Activated CD8-positive, alpha-beta memory T cell treated with anti-CD3 and anti-CD28 coated beads for 1 hour (primary cell): ENCODE results near the gene SH3RF3.

ENCODE experiments used
- DNase-seq, 2 donors: peaks; one replicate each; pipeline ENCODE4 v3.0.0-alpha.2; 2020; ENCODE audit warnings: low read depth in 1 of 2; ENCODE audit errors: extremely low read depth in 1 of 2

The SH3RF3 gene

DNA sequence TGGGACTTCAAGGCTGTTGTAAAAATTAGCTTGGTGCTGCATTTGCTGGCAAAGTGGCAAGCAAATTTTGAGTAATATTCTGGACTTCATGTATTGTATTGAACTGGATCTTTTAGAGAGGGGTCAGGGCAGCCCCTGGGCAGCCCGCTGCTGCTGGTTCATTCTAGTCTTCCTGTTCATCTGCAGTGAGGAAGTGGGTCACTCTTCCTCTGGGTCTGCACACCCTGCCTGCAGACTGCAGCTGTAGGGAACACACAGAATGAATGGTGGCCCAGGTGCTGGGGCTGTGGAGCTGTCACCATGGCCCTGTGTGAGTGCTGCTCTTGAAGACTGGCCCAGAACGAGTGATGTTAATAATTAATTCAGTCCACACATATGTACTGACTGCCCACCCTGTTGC lies 9.4 kb downstream of the SH3RF3 start:
- no peak for DNase-seq

GRCh38 chr2:109139002-109139401 lies 10.0 kb downstream of the SH3RF3 start:
- DNase-seq: no peak

GRCh38 chr2:109139865-109140396 lies 10.9 kb downstream of the SH3RF3 start:
- DNase-seq: no peak

DNA sequence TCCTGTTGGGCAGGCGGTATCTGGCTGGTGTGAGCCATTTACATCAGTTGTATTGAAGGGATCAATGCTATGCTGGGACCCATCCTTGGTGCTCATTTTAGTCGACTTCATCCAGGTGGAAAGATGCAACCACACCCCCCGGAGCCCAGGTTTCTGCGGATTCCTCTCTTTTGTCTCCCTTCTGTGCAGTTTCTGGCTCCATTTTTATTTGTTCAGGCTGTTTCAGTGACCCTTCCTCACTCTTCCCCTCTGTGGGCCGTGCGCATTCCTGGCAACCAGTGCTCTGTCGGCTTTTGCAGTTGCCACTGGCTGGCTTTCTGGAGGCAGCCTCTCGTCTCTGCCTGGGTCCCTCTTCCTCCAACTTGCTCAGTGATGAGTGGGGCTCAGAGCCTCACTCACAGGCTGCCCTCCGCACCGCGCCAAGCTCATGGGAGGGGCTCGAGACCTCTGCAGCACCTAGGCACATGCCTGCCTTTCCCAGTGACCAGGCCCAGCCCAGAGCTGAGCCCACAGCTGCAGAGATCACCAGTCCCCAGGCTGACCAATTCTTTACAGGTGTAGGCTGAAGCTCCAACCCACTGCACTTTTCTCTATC lies 12.1 kb downstream of the SH3RF3 start:
- DNase-seq: no peak

GRCh38 chr2:109141727-109142283 lies 12.8 kb downstream of the SH3RF3 start:
- DNase-seq: no peak

GRCh38 chr2:109142416-109143210 lies 13.6 kb downstream of the SH3RF3 start:
- no peak for DNase-seq

- no peak for DNase-seq
Measured at GRCh38 chr2:109143214-109144187, 14.5 kb downstream of the SH3RF3 start.

DNA sequence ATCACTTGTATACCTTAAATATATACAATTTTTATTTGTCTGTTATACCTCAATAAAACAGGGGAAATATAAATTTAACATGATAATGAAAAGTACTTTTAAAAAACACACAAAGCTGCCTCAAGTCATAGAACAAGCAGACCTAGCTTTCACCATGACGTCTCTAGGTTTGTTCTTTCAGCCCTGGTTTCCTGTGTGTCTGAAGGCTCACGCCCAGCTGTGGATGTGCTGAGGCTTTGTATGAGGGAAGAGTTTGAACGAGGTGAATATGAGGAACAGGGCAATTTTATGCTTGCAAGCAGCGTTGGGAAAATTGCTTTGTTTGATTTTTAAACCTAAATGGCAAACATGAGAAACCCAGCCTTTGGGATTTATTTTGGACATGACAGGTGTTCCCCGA lies 15.3 kb downstream of the SH3RF3 start:
- no peak for DNase-seq

- DNase-seq: no peak
Measured at GRCh38 chr2:109144721-109145120, 15.7 kb downstream of the SH3RF3 start.

DNA sequence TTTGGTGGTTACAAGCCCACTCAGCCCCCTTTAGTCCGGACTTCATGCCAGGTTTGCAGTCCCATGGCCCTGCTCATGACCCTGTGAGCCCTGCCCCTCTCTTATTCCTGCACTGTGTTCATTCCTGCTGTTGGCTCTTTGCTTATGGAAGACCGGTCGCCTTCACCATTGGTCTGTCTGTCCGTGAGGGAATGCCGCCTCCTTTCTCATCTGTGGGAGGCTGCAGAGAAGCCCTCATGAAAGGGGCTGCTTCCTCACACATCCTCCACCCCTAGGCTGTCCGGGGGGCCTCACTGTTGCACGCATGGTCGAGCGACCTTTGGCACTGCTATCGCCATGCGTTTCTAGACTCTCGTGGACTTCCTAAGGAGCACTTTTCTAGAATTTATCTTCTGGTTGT lies 16.3 kb downstream of the SH3RF3 start:
- no peak for DNase-seq

DNA sequence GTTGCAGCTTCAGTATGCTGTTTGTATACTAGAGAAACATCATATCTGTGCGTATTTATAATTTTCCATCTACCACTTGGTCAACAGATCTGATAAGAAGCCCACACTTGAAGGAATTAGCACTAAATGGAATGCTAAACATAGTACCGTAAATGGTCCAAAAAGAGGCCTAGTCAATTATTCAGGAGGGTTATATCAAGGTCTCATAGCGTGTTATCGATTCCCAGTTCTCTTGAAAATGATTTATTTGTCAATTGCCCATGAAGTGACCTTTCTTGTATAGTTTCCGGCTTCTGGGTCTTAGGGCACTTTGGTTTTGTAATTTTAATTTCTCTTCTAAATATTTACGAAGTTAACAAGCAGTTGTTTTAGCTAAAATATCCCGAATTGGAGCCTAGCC lies 18.4 kb downstream of the SH3RF3 start:
- no peak for DNase-seq

DNA sequence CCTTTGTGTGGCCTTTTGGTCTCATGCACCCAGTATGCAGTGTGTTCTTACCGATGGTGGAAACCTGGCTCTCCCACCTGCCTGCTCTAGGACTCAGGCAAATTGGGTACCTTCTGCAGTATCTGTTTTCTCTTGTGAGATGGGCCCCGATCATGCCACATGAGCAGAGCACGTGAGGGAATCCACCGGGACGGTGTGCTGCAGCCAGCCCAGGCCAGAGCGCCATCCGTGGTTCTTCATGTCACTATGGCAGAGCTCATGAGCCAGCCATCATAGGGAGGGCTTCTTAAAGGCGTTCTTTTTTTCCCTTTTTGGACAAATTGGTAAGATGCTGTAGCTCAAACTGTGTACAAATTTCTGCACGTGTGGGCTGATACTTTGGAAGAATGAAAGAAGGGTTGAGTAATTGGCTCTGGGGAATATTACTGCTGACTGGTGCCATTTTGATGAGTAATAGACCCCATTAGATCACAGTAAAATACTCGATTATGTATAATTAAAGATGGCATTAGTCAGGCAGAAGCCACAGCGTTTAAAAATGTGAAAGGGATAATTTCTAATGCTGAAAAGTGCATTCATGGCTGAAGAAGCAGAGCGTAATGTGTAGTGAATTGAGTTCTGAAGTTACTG lies 19.2 kb downstream of the SH3RF3 start:
- no peak for DNase-seq

GRCh38 chr2:109148991-109149645 lies 20.1 kb downstream of the SH3RF3 start:
- DNase-seq: no peak

- DNase-seq: no peak
Measured at GRCh38 chr2:109150559-109150958, 21.6 kb downstream of the SH3RF3 start.

- no peak for DNase-seq
Measured at GRCh38 chr2:109151519-109151918, 22.5 kb downstream of the SH3RF3 start.

DNA sequence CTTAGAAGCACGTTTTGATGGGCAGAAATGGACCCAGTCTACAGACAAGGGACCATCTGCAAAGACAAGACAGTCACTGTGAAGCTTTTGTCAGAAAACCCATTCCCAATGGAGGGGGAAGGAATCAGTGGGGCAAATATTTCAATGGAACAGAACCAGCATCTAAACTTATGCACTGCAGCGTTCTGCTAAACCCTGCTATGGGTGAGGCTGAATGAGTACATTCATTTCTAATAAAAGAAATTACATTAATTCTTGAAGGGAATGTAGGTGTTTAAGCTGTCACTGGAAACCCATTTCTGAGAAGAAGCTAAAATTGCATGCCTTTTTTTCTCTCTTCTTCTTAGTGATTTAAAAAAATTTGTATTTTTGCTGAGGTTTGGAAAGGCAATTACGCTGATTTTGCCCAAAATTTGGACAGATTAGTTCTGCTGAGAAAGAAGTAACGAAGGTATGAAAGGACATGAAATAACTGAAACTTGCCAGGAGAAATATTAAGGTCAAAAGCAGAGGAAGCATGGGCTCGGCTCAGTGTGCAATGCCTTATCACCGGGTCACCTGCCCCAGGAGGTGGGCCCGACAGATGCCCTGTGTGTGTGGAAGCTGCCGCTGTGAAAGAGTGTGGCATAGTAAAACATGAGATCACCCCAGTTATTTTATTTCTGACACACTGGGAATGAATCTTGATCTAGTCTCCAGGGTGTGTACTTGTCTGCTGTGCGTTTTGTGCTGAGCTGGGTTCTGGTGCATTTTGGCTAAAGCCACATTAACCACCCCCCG lies 24.2 kb downstream of the SH3RF3 start:
- DNase-seq: no peak

DNA sequence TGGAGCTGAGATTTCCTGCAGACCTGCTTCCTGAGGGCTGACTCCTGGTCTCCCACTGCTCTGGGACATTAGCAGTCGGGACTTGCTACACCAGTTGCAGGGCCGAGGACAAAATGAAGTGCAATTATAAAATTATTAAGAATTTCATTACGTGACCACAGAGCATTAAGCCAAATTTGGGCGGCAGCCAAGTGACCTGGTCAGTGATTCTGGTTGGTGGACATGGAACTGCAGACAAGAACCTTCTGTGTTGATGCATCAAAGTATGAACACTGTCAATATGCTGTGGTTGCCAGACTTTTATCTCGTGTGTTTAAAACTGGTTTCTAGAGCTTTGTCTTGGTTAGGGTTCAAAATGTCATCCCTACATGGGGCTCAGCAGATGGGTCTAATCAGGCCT lies 24.8 kb downstream of the SH3RF3 start:
- no peak for DNase-seq

- no peak for DNase-seq
Measured at GRCh38 chr2:109154226-109154625, 25.2 kb downstream of the SH3RF3 start.
